Stimulated activated memory B cell treated with anti-CD40 and anti-IgM and Interleukin-4, amounts not matched to agents 10 μg/mL and 1 μg/mL and 100 μg/mL, for 72 hours (primary cell): Measurements from ENCODE around the gene NPNT.

ENCODE experiments used
- ATAC-seq: fragments of 150-1000 bp; cut with Tn5 transposase; 2 replicates; pipeline ENCODE4 v1.10.0; 2021
- H3K27ac Mint-ChIP-seq: one replicate; pipeline ENCODE4 v1.8.0; 2022; ENCODE audit warnings: mild to moderate bottlenecking, mixed read lengths
- H3K27me3 Mint-ChIP-seq: one replicate; pipeline ENCODE4 v1.8.0; 2022; ENCODE audit warnings: mixed read lengths
- H3K36me3 Mint-ChIP-seq: one replicate; pipeline ENCODE4 v1.8.0; 2022; ENCODE audit warnings: mixed read lengths
- H3K4me1 Mint-ChIP-seq: one replicate; pipeline ENCODE4 v1.8.0; 2022; ENCODE audit warnings: mixed read lengths
- H3K4me3 Mint-ChIP-seq: one replicate; pipeline ENCODE4 v1.8.0; 2022; ENCODE audit warnings: mild to moderate bottlenecking, moderate library complexity, mixed read lengths
- H3K9me3 Mint-ChIP-seq: one replicate; pipeline ENCODE4 v1.8.0; 2022; ENCODE audit warnings: mixed read lengths

NPNT gene

DNA sequence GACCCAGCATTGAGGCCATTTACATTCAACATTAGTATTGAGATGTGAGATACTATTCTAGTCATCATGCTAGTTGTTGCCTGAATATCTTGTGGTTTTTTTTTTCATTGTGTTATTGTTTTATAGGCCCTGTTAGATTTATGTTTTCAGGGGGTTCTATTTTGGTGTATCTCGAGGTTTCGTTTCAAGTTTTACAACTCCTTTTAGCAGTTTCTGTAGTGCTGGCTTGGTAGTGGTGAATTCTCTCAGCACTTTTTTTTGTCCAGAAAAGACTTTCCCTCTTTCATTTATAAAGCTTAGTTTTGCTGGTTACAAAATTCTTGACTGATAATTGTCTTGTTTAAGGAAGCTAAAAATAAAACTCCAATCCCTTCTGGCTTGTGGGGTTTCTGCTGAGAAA lies 115.5 kb downstream of the NPNT start:
- Mint-ChIP-seq H3K27ac (no peak overlapping the region), H3K4me1 (no peaks in the 10 kb centered on the region), H3K36me3 (no peaks in the 10 kb centered on the region), H3K9me3 (peaks cover 23% of the 10 kb centered on the region), H3K4me3 (no peak overlapping the region), H3K27me3 (no peaks in the 10 kb centered on the region)
- no peak for ATAC-seq

GRCh38 chr4:106011387-106011786 lies 116.1 kb downstream of the NPNT start:
- ATAC-seq = no peak
- H3K27me3 Mint-ChIP-seq = no peaks in the 10 kb centered on the region
- H3K36me3 Mint-ChIP-seq = no peaks in the 10 kb centered on the region
- no peaks in the 10 kb centered on the region for H3K4me1 Mint-ChIP-seq
- H3K27ac Mint-ChIP-seq = no peak overlapping the region
- H3K9me3 Mint-ChIP-seq = peaks cover 23% of the 10 kb centered on the region
- no peak overlapping the region for H3K4me3 Mint-ChIP-seq

DNA sequence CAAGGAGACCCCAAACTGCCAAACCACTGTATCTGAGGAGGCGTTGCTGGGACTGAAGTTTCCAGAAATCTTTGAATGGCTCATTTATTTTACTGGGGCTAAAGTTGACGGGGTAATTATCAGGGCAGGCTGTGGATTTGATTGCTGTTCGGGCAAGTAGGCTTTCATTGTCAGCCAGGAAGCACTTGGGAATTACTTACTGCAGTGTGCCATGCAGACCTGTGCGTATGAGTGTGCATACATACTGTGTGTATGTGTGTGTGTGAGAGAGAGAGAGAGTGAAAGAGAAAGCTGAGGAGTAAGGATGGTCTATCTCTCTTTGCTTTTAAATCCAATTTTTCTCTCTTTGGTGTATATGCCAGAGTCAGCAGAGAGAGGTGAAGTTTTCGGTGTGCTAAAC lies 122.7 kb downstream of the NPNT start:
- Mint-ChIP-seq H3K4me3 (no peak overlapping the region), H3K27me3 (no peaks in the 10 kb centered on the region), H3K4me1 (no peaks in the 10 kb centered on the region), H3K36me3 (no peaks in the 10 kb centered on the region), H3K9me3 (peaks cover 14% of the 10 kb centered on the region), H3K27ac (no peak overlapping the region)
- ATAC-seq = no peak

DNA sequence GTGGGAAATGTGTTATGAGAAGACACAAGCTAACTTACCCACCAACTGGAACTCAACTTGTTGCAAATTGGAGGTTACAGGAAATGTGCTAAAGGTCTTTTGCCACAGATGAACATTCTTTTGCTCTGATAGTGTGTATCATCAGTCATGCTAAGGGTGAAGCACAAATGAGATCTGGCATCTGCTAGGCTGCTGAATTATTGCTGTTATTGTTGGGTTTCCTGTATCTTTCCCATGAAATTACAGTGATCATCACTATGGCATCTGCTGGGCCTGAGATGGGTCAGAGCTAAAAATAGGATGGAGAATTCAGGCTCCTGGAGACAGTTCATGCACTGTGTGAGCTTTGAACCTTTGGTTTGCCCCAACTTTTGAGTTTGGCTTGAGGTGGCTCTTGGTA lies 124.5 kb downstream of the NPNT start:
- no peaks in the 10 kb centered on the region for H3K4me1 Mint-ChIP-seq
- no peak overlapping the region for H3K4me3 Mint-ChIP-seq

More for the DNA sequence above, 124.5 kb downstream of the NPNT start:
- Mint-ChIP-seq H3K27ac (no peak overlapping the region), H3K27me3 (no peaks in the 10 kb centered on the region), H3K9me3 (peaks cover 6% of the 10 kb centered on the region), H3K36me3 (no peaks in the 10 kb centered on the region)
- ATAC-seq = no peak
